Activated naive CD8-positive, alpha-beta T cell treated with anti-CD3 and anti-CD28 coated beads, Interleukin-2, amount 50 U/mL, for 24 hours (primary cell): Measurements from ENCODE around the gene C3.
"Not testable (repeated sequence)": the region's sequence is repeated elsewhere in the genome, so short reads cannot be mapped to it uniquely, and the experiment has no call there.

Source experiments
- ATAC-seq: fragments of 150-1000 bp; cut with Tn5 transposase; one replicate; pipeline ENCODE4 v1.10.0; 2021
- DNase-seq: peaks from one replicate; pipeline ENCODE4 v3.0.0; 2021
- H3K27ac Mint-ChIP-seq: one replicate; pipeline ENCODE4 v1.8.0; 2021; ENCODE audit warnings: mild to moderate bottlenecking, mixed read lengths
- H3K27me3 Mint-ChIP-seq: one replicate; pipeline ENCODE4 v1.8.0; 2021; ENCODE audit warnings: mixed read lengths
- H3K36me3 Mint-ChIP-seq: one replicate; pipeline ENCODE4 v1.8.0; 2021; ENCODE audit warnings: low read depth, mixed read lengths
- H3K4me1 Mint-ChIP-seq: one replicate; pipeline ENCODE4 v1.8.0; 2021; ENCODE audit warnings: mixed read lengths
- H3K4me3 Mint-ChIP-seq: one replicate; pipeline ENCODE4 v1.8.0; 2021; ENCODE audit warnings: mild to moderate bottlenecking, moderate library complexity, mixed read lengths
- H3K9me3 Mint-ChIP-seq: one replicate; pipeline ENCODE4 v1.8.0; 2021; ENCODE audit warnings: mixed read lengths

C3 gene

GRCh38 chr19:6644796-6645195 lies 75.7 kb downstream of the C3 start:
- Mint-ChIP-seq H3K36me3 (no peaks in the 10 kb centered on the region), H3K27ac (no peak overlapping the region), H3K4me3 (no peak overlapping the region), H3K9me3 (no peaks in the 10 kb centered on the region), H3K4me1 (peaks cover 29% of the 10 kb centered on the region), H3K27me3 (no peaks in the 10 kb centered on the region)
- ATAC-seq (no peak), DNase-seq (no peak)

DNA sequence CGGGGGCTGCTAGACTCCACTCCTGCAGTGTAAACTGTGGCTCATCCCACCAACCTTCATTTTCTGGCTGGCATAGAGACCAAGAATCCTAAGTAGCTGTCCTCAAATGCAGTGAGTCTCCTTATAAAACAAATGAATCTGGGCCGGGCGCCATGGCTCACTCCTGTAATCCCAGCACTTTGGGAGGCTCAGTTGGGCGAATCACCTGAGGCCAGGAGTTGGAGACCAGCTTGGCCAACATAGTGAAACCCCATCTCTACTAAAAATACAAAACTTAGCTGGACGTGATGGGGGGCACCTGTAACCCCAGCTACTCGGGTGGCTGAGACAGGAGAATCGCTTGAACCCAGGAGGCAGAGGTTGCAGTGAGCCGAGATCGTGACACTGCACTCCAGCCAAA lies 80.1 kb downstream of the C3 start:
- H3K36me3 Mint-ChIP-seq, ATAC-seq, H3K4me3 Mint-ChIP-seq, H3K27me3 Mint-ChIP-seq, H3K27ac Mint-ChIP-seq, H3K9me3 Mint-ChIP-seq, DNase-seq: not testable (repeated sequence)
- H3K4me1 Mint-ChIP-seq = peaks cover 48% of the 10 kb centered on the region

- peak; percentile 38 for DNase-seq
Measured at GRCh38 chr19:6639439-6639838, 81.0 kb downstream of the C3 start.

GRCh38 chr19:6633456-6633813 lies 87.0 kb downstream of the C3 start:
- H3K27ac Mint-ChIP-seq, H3K36me3 Mint-ChIP-seq, ATAC-seq, H3K4me3 Mint-ChIP-seq, DNase-seq, H3K27me3 Mint-ChIP-seq, H3K9me3 Mint-ChIP-seq: not testable (repeated sequence)
- peaks cover 46% of the 10 kb centered on the region for H3K4me1 Mint-ChIP-seq

More at GRCh38 chr19:6639439-6639838, 81.0 kb downstream of the C3 start:
- Mint-ChIP-seq H3K27ac (peak overlapping the region; percentile 55), H3K36me3 (no peaks in the 10 kb centered on the region), H3K27me3 (no peaks in the 10 kb centered on the region), H3K4me1 (peaks cover 47% of the 10 kb centered on the region), H3K9me3 (peaks cover 2% of the 10 kb centered on the region), H3K4me3 (no peak overlapping the region)
- peak; percentile 92 for ATAC-seq

DNA sequence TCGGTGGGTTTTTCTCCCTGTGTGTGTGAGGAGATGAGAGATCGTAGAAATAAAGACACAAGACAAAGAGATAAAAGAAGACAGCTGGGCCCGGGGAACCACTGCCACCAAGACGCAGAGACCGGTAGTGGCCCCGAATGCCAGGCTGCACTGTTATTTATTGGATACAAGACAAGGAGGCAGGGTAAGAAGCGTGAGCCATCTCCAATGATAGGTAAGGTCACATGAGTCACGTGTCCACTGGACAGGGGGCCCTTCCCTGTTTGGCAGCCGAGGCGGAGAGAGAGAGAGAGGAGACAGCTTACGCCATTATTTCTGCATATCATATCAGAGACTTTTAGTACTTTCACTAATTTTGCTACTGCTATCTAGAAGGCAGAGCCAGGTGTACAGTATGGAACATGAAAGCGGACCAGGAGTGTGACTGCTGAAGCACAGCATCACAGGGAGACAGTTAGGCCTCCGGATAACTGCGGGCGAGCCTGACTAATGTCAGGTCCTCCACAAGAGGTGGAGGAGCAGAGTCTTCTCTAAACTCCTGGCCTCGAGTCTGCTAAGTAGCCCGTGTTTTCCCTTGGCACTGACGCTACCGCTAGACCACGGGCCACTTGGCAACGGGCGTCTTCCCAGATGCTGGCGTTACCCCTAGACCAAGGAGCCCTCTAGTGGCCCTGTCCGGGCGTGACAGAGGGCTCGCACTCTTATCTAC lies 87.5 kb downstream of the C3 start:
- H3K36me3 Mint-ChIP-seq, H3K27me3 Mint-ChIP-seq, H3K4me3 Mint-ChIP-seq, H3K9me3 Mint-ChIP-seq, H3K27ac Mint-ChIP-seq, ATAC-seq: not testable (repeated sequence)
- DNase-seq = peak; percentile 72
- peaks cover 41% of the 10 kb centered on the region for H3K4me1 Mint-ChIP-seq

- ATAC-seq (peak; percentile 59), DNase-seq (peak; percentile 86)
- H3K9me3 Mint-ChIP-seq = peaks cover 12% of the 10 kb centered on the region
- H3K4me3 Mint-ChIP-seq = no peak overlapping the region
- peaks cover 41% of the 10 kb centered on the region for H3K4me1 Mint-ChIP-seq
- H3K36me3 Mint-ChIP-seq = no peaks in the 10 kb centered on the region
- no peak overlapping the region for H3K27ac Mint-ChIP-seq
- peaks cover 4% of the 10 kb centered on the region for H3K27me3 Mint-ChIP-seq
Measured at GRCh38 chr19:6632002-6632621, 88.3 kb downstream of the C3 start.
